NCI-H510A (cell line): ENCODE measurements around the gene RFLNA.
"Not testable (repeated sequence)": the region's sequence is repeated elsewhere in the genome, so short reads cannot be mapped to it uniquely, and the experiment has no call there.

Experiments
- DNase-seq: peaks from one replicate; lab custom pipeline; 2025; lab: John Stamatoyannopoulos, UW

Gene RFLNA

DNA sequence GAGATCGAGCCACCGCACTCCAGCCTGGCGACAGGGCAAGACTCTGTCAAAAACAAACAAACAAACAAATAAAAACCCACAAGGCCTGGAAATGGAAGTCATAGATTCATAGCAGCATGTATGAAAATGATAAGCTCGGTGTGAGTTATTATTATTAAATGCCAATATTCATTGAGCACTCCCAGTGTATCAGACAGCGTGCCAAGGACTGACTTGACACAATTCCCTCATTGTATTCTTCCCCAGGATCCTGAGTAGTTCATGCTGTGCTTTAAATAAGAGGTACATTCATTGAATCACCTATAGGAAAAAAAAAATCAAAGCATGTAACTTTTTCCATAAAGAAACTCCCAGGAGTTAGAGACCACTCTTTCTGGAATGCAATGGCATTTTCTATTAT, 12.6 kb upstream of the RFLNA start:
- DNase-seq = no peak

DNA sequence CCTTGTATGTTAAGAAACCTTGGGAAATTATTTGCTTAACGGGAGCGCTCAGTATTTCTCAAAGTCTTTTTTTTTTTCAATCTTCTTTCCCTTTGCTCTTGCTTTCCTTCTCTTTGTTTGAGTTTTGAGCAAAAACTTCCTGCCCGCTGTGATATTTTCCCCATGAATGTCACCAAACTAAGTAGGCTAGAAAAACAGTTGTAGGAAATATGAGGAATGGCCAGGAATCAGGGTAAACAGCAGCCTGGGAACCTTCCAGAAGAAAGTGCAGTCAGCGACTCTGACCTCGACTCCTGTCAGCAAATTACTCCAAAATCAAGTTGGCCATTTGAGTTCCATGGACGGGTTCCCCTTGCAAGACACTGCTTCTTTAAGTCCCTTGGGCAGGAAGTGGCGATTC, 11.6 kb upstream of the RFLNA start:
- no peak for DNase-seq

DNA sequence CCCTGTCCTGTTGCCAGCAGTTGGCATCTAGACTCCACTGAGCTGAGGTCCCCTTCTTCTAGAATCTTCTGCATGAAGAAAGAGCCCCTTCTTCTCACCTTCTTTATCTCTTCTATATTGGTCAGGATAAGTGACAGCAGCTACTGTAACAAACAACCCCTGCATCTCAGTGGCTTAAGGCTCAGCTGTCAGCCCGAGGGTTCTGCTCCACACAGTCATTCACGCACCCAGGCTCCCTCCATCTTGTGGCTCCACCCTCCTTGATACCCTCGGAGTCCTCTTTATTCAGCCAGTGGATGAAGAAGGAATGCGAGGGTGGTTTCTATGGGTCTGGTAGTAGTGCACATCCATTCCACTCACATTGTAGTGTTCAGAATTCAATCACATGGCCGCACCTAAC, 10.5 kb upstream of the RFLNA start:
- no peak for DNase-seq

DNA sequence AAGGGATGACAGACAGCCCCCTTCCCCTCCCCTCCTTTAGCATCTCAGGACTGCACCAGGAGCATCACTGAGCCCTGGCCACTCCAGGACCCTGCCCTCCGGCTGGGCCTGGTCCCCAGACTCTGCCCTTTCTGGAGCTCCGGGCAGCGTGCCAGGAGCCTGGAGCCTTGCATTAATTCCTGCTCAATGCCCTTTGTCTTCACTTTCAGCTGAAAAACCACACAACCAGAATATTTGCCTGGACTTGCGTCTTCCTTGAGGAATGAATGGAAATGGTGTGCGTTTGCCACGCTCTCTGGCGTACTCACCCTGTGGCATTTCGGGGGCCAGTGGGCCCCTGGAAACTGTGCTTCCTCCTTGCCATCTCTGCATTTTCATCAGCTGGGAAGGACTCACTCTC, 8.5 kb upstream of the RFLNA start:
- DNase-seq = no peak

DNA sequence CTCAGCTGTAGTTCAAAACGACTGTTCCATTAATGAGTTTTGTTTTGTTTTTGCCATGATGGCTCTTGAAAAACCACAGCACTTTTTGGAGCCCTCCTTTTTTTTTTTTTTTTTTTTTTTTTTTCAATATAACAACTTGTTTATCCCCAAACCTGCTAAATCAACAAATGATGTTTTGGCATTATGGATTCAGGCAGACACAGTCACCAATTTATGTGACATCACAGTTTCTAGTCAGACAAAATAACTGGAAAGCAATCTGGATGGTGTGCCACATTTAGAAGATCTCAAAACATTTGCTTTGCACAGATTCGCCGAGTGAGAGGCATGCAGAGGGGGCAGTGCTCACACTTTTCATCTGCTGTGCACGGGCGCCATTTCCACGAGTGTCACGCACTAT, 7.9 kb upstream of the RFLNA start:
- DNase-seq = no peak

DNA sequence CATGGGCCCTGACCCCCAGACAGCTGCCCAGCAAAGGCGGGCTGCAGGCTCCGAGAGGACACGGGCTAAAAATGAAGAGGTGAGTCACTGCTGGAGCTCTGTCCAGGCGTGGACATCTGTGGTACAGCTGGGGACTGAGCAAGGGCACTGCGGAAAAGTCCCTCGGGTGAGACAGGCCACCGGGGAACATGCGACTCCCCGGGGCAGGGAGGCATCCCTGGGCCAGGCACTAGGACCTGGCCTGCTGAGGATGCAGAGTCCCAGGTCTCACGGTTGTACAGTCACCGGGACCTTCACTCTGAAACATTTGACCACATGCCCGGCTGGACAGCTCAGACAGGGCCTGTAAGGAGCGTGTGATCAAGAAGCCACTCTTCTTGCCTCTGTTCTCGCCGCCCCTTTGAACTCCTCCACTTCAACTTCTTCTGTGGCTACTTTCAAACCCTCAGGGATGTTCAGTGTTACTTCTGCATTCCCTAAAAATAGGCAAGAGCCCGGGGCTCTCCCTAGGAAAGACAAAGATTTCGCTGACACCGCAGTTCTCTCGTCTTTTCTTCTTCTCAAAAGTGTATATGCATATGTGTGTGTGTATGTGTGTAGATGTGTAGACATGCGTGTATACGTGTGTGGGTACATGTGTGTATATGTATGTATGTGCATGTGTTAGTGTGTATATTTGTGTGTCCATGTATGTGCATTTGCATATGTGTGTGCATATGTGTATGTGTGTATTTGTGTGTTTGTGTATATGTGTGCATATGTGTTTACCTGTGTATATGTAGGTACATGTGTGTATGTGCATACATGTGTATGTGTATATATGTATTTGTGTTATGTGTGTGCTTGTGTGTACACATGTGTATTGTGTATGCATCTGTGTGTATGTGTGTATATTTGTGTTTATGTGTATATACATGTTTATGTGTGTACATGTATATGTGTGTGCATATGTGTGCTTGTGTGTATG, 5.0 kb upstream of the RFLNA start:
- DNase-seq = no peak

DNA sequence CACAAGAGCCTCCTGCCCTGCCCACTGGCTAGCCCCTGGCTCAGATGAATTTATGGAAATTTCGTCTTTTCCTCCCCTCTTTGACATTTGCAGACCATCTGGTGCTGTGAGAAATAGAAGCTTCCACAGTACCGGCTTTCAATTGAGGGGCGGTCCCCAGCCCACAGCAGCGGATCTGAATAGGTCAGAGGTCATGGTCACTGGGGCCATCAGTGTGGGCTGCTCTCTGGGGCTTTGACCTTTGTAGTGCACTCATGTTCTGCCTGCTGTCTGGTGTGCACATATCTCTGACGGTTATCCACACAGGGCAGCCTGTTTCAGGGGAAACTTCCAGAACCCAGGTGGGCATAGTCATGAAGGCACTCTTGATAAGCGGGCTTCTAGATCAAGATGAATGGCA, 2.5 kb upstream of the RFLNA start:
- DNase-seq = no peak

DNA sequence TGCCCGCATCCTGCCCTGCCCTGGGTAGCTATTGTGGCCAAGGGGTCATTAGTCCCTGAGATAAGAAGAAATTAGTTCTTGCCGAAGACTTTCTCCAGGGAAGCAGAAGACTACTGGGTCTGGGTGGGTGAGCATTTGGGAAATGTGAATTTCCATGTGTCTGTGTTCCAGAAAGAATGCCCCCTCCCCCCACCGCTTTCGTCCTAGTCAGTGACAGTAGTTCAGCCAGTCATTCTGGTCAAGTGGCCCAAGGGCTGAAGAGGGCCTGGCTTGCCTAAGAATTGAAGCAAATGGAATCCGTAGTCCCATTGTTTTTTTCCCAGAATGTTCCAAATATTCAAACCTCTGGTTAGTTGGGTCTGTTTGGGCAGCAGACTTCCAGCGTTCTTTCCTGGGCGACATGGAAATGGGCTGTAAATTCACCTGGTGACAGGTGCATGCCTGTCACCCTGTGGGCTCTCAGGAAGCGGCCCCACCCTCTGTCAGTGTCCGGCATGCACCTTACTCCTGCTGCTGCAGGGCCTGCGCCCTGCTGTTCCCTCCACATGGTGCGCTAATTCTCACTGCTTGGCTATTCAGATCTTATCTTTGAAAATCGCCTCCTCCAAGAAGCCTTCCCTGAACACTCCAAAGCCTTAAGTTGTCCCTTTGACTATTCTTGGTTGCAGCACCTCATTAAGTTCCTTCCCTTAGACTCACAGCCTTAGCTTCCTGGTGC, 1.4 kb upstream of the RFLNA start:
- DNase-seq = no peak

DNA sequence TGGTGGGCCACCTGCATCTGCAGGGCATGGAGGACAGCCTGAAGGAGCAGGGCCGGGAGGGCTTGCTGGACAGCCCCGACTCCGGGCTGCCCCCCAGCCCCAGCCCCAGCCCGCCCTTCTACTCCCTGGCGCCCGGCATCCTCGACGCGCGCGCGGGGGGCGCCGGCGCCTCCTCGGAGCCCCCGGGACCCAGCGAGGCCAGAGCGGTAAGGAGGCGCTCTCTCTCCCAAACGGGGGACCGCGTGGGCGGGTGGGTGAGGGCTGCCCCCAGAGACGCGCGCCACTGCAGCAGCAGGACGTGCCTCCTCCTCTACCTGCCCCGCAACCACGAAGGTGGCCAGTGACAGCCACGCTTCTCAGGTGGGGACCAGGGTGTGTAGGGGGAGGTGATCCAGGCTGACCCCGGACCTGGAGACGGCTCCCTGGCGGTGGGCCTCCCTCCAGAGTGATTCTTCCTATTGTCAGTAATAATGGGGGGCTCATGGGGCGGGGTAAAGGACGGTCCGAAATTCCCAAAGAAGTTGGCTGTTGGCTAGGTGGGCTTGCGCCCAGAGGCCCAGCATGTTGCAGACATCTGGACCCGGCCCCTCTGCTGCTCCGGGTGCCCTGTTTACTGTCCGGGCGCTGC, 652 bp downstream of the RFLNA start:
- DNase-seq = no peak

DNA sequence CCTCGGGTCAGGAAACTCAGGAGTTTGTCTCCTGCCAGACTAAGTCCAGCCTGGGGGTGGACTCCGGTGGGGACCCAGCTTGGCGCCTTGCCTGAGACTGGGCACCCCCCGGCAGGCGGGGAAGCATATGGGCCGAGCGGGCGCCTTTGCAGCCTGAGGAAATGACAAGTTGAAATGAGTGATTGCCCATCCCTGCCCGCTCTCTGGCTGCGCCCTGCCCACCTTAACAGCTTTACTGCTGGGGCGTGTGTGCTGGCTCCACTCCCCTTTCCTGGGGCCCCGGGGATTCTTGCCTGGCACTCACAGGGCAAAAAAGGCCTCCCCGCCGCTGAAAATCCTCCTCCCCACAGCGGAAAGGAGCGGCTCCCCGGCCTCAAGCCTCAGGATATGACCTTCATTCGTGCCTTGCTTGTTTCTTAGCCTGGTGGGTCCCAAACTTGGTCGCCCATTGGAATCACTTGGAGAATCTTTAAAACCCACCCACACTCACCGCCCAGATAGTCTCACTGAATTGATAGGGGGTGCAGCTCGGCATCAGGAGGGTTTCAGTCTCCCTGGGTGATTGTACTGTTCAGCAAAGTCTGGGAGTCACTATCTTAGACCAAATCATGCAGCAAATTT, 1.5 kb downstream of the RFLNA start:
- no peak for DNase-seq

DNA sequence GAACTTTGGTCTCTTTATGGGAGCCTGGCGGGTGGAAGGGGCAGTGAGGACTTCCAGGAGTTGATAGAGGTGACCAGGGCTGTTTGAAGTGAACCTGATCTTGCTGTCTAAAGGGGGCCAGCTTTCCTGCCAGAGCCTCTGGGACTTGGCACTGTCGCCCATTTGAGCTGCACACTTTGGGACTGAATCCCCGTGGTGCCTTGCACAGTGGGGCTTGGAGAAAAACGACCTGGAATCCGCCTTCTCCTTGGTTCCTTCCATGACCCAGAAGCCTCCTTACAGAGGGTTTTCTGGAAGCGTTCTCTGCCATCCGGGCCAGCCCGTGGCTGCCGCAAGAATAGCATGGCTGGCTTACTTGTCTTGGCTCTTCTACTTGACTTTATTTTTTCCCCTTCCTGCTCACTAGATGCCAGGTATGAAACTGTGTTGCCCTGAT, 2.0 kb downstream of the RFLNA start:
- DNase-seq = no peak

DNA sequence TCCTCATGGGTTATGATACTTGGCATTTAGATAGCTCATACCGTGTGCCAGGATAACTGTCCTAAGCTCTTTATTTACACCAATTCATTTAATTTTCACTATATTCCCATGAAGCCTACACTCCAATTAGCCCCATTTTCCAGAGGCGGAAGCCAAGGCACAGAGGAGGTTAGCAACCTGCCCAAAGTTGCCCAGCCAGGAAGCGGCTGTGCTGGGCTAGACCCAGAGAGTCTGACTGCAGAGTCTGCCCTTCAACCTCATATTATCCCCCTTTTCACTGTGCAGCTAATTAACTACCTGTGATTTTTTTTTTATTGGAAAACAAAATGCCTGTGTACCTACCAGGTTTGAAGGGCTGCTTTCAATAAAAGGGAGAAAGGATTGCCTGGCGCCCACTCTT, 2.5 kb downstream of the RFLNA start:
- no peak for DNase-seq

DNA sequence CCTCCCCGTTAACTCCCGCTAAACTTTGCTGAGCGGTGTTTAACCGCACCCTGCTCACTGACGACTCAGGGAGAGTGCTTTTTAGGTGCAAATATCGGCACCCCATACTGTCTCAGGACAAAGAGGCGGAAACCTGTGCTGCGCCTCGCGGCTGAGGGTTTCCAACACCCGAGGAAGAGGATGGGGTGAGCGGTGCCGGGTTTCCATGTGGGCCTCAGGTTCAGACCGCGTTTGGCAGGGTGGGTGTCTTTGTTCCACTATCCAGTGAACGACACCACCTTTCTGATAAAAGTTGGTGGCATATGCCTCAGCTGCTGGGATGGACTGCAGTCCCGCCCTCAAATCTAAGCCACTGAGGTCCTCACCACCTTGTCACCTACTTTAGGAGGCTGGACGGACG, 3.0 kb downstream of the RFLNA start:
- DNase-seq = no peak

DNA sequence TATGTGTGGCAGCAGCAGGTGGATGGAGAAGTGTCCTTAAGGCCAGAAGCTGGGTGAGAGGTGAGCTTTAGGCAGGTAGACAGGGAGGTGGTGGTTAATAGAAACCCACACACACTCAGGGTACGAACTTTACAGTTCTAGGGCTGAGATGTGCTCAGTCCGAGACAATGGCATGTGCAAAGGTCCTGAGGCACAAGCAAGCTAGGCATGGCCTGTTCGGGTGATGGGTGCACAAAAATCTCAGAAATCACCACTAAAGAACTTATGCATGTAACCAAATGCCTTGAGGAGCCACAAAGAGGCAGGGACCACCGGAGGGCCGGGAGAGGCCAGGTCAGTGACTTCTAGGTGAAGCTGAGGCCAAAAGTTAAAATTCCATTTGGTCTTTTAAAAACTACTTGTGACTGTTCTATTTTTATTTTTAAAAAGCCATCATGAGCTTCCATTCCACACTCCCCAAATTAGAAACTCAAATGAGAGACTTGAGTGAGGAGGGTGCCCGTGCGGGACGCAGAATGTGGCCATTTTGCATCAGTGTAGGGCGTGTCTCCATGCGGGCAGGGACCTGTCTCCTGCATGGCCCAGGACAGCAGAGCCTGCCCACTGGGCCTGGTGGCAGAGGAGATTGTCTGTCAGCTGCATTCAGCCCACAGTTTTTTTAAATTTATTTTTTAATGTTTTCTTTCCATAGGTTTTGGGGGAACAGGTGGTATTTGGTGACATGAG, 4.0 kb downstream of the RFLNA start:
- no peak for DNase-seq

DNA sequence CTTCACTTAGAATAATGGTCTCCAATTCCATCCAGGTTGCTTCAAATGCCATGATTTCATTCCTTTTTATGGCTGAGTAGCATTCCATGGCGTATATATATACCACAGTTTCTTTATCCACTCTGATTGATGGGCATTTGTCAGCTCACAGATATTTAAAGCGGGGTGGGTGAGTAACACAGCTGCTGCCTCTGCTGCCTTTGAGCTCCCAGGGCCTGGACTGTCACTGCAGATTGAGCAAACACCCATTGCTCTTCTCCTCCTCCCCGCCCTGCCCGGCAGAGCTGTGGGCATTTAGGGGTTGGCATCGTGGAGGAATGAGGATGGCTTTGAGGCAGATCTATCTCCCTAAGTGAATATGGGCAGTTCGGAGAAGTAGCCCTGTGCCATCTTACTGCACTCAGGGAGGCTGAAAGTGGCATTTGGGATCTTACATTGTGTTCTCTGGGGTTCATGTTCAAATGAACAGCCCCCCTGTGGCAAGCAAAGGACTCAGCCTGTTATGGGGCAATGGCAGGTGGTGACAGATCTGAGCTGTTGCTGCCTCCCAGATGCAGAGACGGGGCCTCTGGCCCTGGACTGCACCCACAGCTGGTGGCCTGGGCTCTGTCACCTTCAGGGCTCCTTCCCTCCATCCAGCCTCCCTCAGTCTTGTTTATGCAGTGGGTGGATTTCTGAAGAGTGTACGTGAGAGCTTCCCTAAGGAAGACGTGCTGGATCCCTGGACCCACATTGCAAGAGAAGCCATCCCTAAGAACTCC, 4.9 kb downstream of the RFLNA start:
- no peak for DNase-seq

DNA sequence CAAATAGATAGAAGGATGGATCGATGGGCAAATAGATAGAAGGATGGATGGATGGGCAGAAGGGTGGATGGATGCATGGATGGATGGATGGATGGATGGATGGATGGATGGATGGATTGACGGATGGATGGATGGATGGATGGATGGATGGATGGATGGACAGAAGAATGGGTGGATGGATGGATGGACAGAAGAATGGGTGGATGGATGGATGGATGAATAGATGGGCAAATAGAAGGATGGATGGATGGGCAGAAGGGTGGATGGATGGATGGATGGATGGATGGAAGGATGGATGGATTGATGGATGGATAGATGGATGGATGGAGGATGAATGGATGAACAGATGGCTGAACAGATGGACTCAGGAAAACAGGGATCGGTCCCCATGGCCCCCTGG, 5.8 kb downstream of the RFLNA start:
- DNase-seq = not testable (repeated sequence)

DNA sequence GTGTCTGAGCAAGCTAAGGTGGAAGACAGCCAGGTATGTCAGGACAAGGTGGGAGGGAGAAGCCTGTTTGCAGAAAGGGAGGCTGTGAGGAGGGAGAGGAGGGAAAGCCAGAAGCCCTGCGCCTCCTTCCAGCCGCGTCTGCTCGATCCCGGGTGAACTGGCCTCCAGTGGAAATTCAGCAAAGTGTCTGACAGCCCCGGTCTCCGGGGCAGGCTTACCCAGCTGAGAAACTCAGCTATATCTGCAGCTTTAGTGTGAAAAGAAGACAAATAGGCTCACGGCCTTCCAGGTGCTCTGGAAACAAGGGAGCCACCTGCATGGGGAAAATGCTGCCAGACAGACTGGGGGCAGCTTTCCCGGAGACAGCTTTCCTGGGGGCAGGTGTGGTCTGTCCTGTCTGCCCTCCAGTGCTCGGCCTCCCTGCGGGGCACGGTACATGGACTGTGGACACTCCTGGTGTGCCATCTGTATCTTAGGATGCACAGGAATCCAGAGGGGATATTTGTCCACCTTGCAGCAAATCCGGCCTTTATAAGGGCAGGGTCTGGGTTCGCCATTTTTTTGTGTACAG, 6.3 kb downstream of the RFLNA start:
- no peak for DNase-seq

DNA sequence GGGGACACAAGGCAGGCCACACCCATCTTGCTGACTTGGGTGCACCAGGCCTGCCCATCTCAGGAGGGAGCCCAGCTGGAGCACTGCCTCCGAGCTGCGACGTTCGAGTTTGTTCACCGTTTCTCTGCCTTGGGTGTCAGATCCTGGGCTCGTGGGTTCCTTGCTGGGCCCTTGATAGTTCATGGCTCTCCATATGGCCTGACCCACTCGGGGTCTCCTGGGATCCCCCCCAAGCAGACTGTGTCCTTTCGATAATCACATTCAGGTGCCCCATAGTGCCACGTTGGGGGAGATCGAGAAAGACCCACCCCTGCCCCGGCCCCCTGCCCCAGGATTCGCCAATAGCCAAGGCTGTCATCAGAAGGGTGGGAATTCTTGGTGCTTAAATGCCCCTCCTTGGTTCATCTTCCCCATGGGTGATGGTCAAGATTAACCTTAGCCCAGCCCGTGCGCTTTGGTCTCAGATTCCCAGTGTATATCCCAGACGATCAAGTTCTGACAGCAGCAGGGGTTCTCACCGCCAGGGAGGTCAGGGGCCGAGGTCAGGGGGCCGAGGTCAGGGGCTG, 7.4 kb downstream of the RFLNA start:
- DNase-seq = no peak

DNA sequence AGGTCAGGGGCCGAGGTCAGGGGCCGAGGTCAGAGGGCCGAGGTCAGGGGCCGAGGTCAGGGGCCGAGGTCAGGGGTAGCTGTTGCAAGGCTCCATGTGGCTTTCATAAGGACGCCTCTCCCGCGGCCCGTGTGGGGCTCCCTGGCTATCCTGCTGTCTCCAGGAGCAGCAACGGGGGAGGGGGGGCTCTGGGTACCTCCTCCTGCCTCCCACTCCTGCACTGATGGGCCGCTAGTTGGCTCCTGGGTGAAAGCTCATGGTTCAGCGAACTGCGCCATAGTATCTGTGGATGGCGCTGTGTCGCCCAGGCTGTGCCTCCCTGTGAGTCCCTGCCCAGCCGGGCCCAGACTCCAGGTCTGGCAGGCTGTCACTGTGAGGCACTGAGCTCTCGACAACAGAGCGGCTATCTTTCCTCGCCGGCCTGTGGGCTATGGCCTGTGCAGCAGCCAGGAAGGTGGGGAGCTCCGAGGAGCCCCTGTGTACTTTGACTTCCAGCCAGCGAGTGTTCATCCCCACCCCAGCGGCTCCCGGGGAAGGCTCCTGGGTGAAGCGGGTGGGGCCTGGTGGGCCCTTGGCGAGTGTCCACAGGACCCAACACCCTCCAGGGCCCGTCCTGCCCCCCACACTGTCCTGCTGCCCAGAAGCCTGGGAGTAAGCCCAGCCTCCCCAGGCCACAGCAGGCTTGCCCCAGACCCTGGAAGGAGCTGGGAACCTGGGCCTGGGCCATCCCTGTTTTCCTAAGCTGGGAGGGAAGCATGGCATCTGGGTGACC, 8.1 kb downstream of the RFLNA start:
- DNase-seq = no peak
